ENCODE results near the gene ALDH1A1.

DNA sequence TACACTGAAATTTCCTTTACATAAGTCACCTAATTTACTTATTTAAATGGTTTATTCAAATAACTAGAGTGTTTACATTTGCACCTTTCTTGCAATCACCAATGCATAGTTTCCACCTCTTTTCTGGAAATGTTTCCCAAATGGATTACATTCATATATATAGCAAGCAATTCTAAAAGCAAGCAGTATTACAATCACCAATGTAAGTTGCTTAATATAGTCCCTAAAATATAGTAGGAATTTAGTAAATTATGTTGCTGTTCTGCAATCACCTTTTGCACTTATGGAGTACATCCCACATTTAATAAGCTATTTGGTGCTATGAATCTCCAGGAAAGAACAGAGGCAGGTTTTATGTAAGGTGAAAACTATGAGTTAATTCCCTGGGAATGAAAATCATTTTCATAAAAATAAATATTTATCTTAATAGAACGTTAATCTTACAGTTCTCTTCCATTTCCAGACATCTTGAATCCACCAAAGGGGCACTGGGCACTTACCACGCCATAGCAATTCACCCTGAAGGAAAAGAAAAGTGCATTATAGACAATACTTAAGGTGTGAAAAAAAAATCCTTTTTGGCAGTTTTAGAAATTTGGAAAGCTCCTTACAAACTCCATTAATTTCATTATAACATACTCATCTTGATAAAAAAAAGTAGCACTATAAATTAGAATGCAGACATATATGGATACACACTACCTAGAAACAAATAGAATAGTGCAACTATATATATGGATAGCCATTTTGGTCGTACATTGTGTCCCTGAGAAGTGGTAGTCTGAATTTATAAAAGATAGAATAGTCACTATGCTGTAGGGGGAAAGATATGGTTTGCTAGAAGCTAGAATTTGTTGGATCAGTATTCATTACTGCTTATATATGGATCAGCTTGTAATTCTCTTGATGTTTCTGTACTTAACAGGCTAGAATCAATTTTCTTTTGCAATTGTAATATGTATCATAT, 47.1 kb downstream of the ALDH1A1 start:
- TF ChIP-seq GATA2 (IDR thresholded peaks at IDR 0.05; ENCODE audit: low read depth, low read length) = no peak
- TF ChIP-seq GATA3 (IDR thresholded peaks at IDR 0.05; ENCODE audit: low read depth, low read length) = no peak

All from SH-SY5Y (cell line).